ENCODE data around the gene FAM131B.

Gene FAM131B

GRCh38 chr7:143322760-143323633 is 39.5 kb downstream of the FAM131B start:
- no peak for DNase-seq (ENCODE audit: low spot score)

- DNase-seq (ENCODE audit: low spot score), result no peak
These were observed 40.8 kb downstream of the FAM131B start for GRCh38 chr7:143321734-143322133.

- DNase-seq (ENCODE audit: low spot score), result no peak
These were observed 41.3 kb downstream of the FAM131B start for GRCh38 chr7:143321242-143321641.

- no peak for DNase-seq (ENCODE audit: low spot score)
These were observed 41.9 kb downstream of the FAM131B start for GRCh38 chr7:143320620-143321019.

- no peak for DNase-seq (ENCODE audit: low spot score)
These were observed 43.9 kb downstream of the FAM131B start for GRCh38 chr7:143318661-143319060.

- no peak for DNase-seq (ENCODE audit: low spot score)
These were observed 46.0 kb downstream of the FAM131B start for GRCh38 chr7:143316492-143316891.

GRCh38 chr7:143315776-143316175 is 46.7 kb downstream of the FAM131B start, which contains the start of gene CLCN1:
Gene CLCN1, plus strand, starts transcription at chr7:143316111. Its CDS starts 102 bp downstream, at chr7:143316213.
- no peak for DNase-seq (ENCODE audit: low spot score)

- DNase-seq (ENCODE audit: low spot score), result no peak
These were observed 48.4 kb downstream of the FAM131B start for GRCh38 chr7:143314127-143314526.

- no peak for DNase-seq (ENCODE audit: low spot score)
These were observed 53.9 kb downstream of the FAM131B start for GRCh38 chr7:143308632-143309031.

GRCh38 chr7:143305423-143306070 is 57.0 kb downstream of the FAM131B start:
- peak; percentile 72 for DNase-seq (ENCODE audit: low spot score)

- no peak for DNase-seq (ENCODE audit: low spot score)
These were observed 57.6 kb downstream of the FAM131B start for GRCh38 chr7:143304938-143305337.

- DNase-seq (ENCODE audit: low spot score), result no peak
These were observed 58.8 kb downstream of the FAM131B start for GRCh38 chr7:143303733-143304132.
